HCT116 (cell line): ENCODE results near the gene CLEC16A. TPM values are rescaled to one million over a fixed set of nuclear protein-coding genes. Genes with fewer than 3 reads are reported as not detected.
A peak's percentile ranks its signal among the peaks of the same experiment; 100 is the strongest.

Experiments
- ATAC-seq: fragments of 200-7000 bp; cut with Tn5 transposase; 2 replicates; pipeline ENCODE4 v1.9.1; 2020; ENCODE audit warnings: mild to moderate bottlenecking, moderate library complexity
- BruUV-seq: library from RNA; stranded (reverse); fragments of 400-500 nt; replicated peaks from 2 replicates; lab custom pipeline; 2021; lab: Mats Ljungman, UMichigan
- CTCF ChIA-PET: fragments of 300-600 bp; sonication (Branson Sonifier 250); formaldehyde crosslinking; loops from one replicate; lab custom pipeline; 2021; ENCODE audit warnings: antibody characterized with exemption; lab: Charles Lee
- POLR2A ChIA-PET: fragments of 300-600, 350-600 bp; sonication (Branson Sonifier 250); formaldehyde crosslinking; loops from one replicate; lab custom pipeline; 2021; ENCODE audit warnings: antibody characterized with exemption; lab: Charles Lee
- RAD21 ChIA-PET, 2 experiments: fragments of 300-600 bp; sonication (Branson Sonifier 250); formaldehyde crosslinking; loops; one replicate each; lab custom pipeline; 2023; ENCODE audit warnings: low total read pairs in 2 of 2; ENCODE audit not compliant: uncharacterized antibody in 2 of 2, unreplicated experiment in 2 of 2, low non-redundant PET in 1 of 2; lab: Charles Lee
- DNase-seq: peaks from one replicate; pipeline ENCODE4 v3.0.0-alpha.2; 2010; ENCODE audit warnings: low read depth, low spot score
- H2AFZ ChIP-seq: fragments of 200-600 bp; shearing (Covaris generic), sonication (generic); 2 replicates; pipeline ENCODE4 v1.6.1; 2017; ENCODE audit warnings: low read depth, mixed run types, mixed read lengths, antibody characterized with exemption, low read length; ENCODE audit not compliant: poor library complexity, severe bottlenecking
- H3K27ac ChIP-seq: 2 replicates; pipeline ENCODE4 v1.5.1; 2012; ENCODE audit warnings: low read depth, low read length
- H3K27me3 ChIP-seq: fragments of 200-600 bp; sonication (generic); 2 replicates; pipeline ENCODE4 v1.6.1; 2016; ENCODE audit warnings: mixed run types, low read length, mixed read lengths; ENCODE audit not compliant: insufficient read depth
- H3K36me3 ChIP-seq, 2 experiments: fragments of 200-500 bp in 1 of 2; fragments of 200-600 bp in 1 of 2; sonication (Bioruptor generic) in 1 of 2; sonication (generic) in 1 of 2; 2 replicates each; pipeline versions ENCODE4 v1.5.1 to v1.6.1; 2014 to 2016; ENCODE audit warnings: low read length in 2 of 2, inconsistent platforms in 1 of 2, mixed read lengths in 1 of 2, mixed run types in 1 of 2; ENCODE audit not compliant: insufficient read depth in 2 of 2, control insufficient read depth in 1 of 2
- H3K4me1 ChIP-seq, 2 experiments: fragments of 200-600 bp in 1 of 2; sonication (generic) in 1 of 2; 2 replicates each; pipeline versions ENCODE4 v1.5.1 to v1.6.1; 2012 to 2017; ENCODE audit warnings: low read length in 2 of 2, inconsistent platforms in 1 of 2, mild to moderate bottlenecking in 1 of 2, mixed read lengths in 1 of 2, mixed run types in 1 of 2, moderate library complexity in 1 of 2; ENCODE audit not compliant: insufficient read depth in 2 of 2, control insufficient read depth in 1 of 2
- H3K4me2 ChIP-seq: fragments of 200-600 bp; sonication (generic); 2 replicates; pipeline ENCODE4 v1.6.1; 2017; ENCODE audit warnings: mixed run types, low read length, mixed read lengths
- H3K4me3 ChIP-seq, 2 experiments: fragments of 200-600 bp in 1 of 2; sonication (generic) in 1 of 2; replicated peaks in 1 of 2; 2 replicates each; pipeline ENCODE4 v1.5.1; 2011 to 2016; ENCODE audit warnings: low read length in 2 of 2, control low read depth in 1 of 2, low read depth in 1 of 2, mild to moderate bottlenecking in 1 of 2, mixed read lengths in 1 of 2, mixed run types in 1 of 2
- H3K79me2 ChIP-seq: fragments of 200-600 bp; sonication (generic); 2 replicates; pipeline ENCODE4 v1.6.1; 2017; ENCODE audit warnings: mild to moderate bottlenecking, mixed run types, low read length, moderate library complexity, mixed read lengths; ENCODE audit not compliant: insufficient read depth
- H3K9ac ChIP-seq: fragments of 200-600 bp; sonication (generic); 2 replicates; pipeline ENCODE4 v1.6.1; 2016; ENCODE audit warnings: low read length, mixed read lengths
- H3K9me2 ChIP-seq: fragments of 200-600 bp; sonication (generic), shearing (Covaris generic); 2 replicates; pipeline ENCODE4 v1.6.1; 2017; ENCODE audit warnings: mixed run types, mild to moderate bottlenecking, moderate library complexity; ENCODE audit not compliant: insufficient read depth
- H3K9me3 ChIP-seq, 2 experiments: fragments of 200-500 bp in 1 of 2; fragments of 200-600 bp in 1 of 2; sonication (Bioruptor generic) in 1 of 2; sonication (generic) in 1 of 2; 2 replicates each; pipeline ENCODE4 v1.6.1; 2014 to 2017; ENCODE audit warnings: low read length in 2 of 2, mixed read lengths in 2 of 2, inconsistent platforms in 1 of 2, low read depth in 1 of 2, mild to moderate bottlenecking in 1 of 2, mixed run types in 1 of 2, moderate library complexity in 1 of 2; ENCODE audit not compliant: control insufficient read depth in 1 of 2, insufficient read depth in 1 of 2
- H4K20me1 ChIP-seq: fragments of 200-600 bp; sonication (generic), shearing (Covaris generic); 2 replicates; pipeline ENCODE4 v1.6.1; 2017; ENCODE audit warnings: mixed run types, mild to moderate bottlenecking, moderate library complexity; ENCODE audit not compliant: insufficient read depth
- CBX3 ChIP-seq: IDR thresholded peaks from 2 replicates; pipeline ENCODE4 v1.6.1; 2012; ENCODE audit warnings: low read depth
- CEBPB ChIP-seq: IDR thresholded peaks from 2 replicates; pipeline ENCODE4 v1.6.1; 2012; ENCODE audit warnings: low read depth
- EGR1 ChIP-seq: IDR thresholded peaks from 2 replicates; pipeline ENCODE4 v1.6.1; 2012; ENCODE audit warnings: low read depth
- ELF1 ChIP-seq: IDR thresholded peaks from 2 replicates; pipeline ENCODE4 v1.6.1; 2012; ENCODE audit warnings: low read depth, borderline replicate concordance
- EZH2 ChIP-seq: fragments of 200-600 bp; sonication (generic); IDR thresholded peaks from 2 replicates; pipeline ENCODE4 v1.6.1; 2017; ENCODE audit warnings: antibody characterized with exemption, mixed run types
- FOSL1 ChIP-seq: IDR thresholded peaks from 2 replicates; pipeline ENCODE4 v1.6.1; 2012; ENCODE audit warnings: low read depth
- POLR2A ChIP-seq: IDR thresholded peaks from 2 replicates; pipeline ENCODE4 v1.7.0; 2011; ENCODE audit warnings: borderline replicate concordance; ENCODE audit not compliant: insufficient read depth, insufficient read length; ENCODE audit errors: extremely low read depth
- POLR2AphosphoS5 ChIP-seq: IDR thresholded peaks from 2 replicates; pipeline ENCODE4 v1.6.1; 2011; ENCODE audit warnings: mild to moderate bottlenecking, low read depth, low read length, moderate library complexity
- RAD21 ChIP-seq: IDR thresholded peaks from 2 replicates; pipeline ENCODE4 v1.6.1; 2012; ENCODE audit warnings: low read depth, mild to moderate bottlenecking
- SP1 ChIP-seq: IDR thresholded peaks from 2 replicates; pipeline ENCODE4 v1.6.1; 2012; ENCODE audit warnings: low read depth
- SRF ChIP-seq: IDR thresholded peaks from 2 replicates; pipeline ENCODE4 v1.6.1; 2012; ENCODE audit warnings: low read depth
- TCF7L2 ChIP-seq: IDR thresholded peaks from 2 replicates; pipeline ENCODE4 v1.7.0; 2011; ENCODE audit warnings: borderline replicate concordance, inconsistent platforms; ENCODE audit not compliant: insufficient read depth, insufficient read length; ENCODE audit errors: extremely low read depth
- YY1 ChIP-seq: IDR thresholded peaks from 2 replicates; pipeline ENCODE4 v1.6.1; 2011; ENCODE audit warnings: low read length, low read depth, moderate library complexity, mild to moderate bottlenecking; ENCODE audit not compliant: insufficient replicate concordance; ENCODE audit errors: extremely low read depth
- ZFX ChIP-seq: fragments of 450-650 bp; IDR thresholded peaks from 2 replicates; pipeline ENCODE4 v1.6.1; 2017
- ZNF274 ChIP-seq: fragments of 200-500 bp; sonication (Bioruptor generic); IDR thresholded peaks from 2 replicates; pipeline ENCODE4 v1.6.1; 2014; ENCODE audit warnings: mild to moderate bottlenecking, low read depth, low read length, inconsistent platforms
- intact Hi-C: fragments of 100-400 bp; cut with micrococcal nuclease; formaldehyde crosslinking; loops from 2 replicates; pipeline ENCODE4 v1.10.0; 2022
- total RNA-seq: library from RNA; stranded (reverse); gene quantifications from one replicate; pipeline ENCODE4 v1.2.1, GENCODE V29; 2021; ENCODE audit not compliant: unreplicated experiment
- TF ChIP-seq, protein P1 (sequence below): IDR thresholded peaks from 2 replicates; pipeline ENCODE4 v1.6.1; 2012
- TF ChIP-seq, protein P2 (sequence below), 3 experiments: fragments of 200-600 bp in 1 of 3; sonication (generic) in 1 of 3; IDR thresholded peaks in 2 of 3; conservative IDR thresholded peaks in 1 of 3; 2 replicates each; pipeline ENCODE4 v1.5.1; 2012 to 2017; ENCODE audit warnings: low read depth in 2 of 3, low read length in 2 of 3, antibody characterized with exemption in 1 of 3, borderline replicate concordance in 1 of 3, control low read depth in 1 of 3, mild to moderate bottlenecking in 1 of 3, mixed read lengths in 1 of 3, mixed run types in 1 of 3, moderate library complexity in 1 of 3; ENCODE audit not compliant: insufficient read depth in 1 of 3
- TF ChIP-seq, protein P3 (sequence below): IDR thresholded peaks from 2 replicates; pipeline ENCODE4 v1.6.1; 2011; ENCODE audit warnings: mild to moderate bottlenecking, low read length, moderate library complexity; ENCODE audit not compliant: insufficient replicate concordance; ENCODE audit errors: extremely low read depth

The CLEC16A gene
- total RNA-seq, 1 experiment from 2014 or later, result 18.0 TPM

GRCh38 chr16:10942352-10943063 is 1.9 kb upstream of the CLEC16A start, which contains the start of gene DEXI (continued):
- TF ChIP-seq POLR2AphosphoS5 (peak; percentile 78), ZFX (no peak), SP1 (peak; percentile 85), POLR2A (no peak)

DNA sequence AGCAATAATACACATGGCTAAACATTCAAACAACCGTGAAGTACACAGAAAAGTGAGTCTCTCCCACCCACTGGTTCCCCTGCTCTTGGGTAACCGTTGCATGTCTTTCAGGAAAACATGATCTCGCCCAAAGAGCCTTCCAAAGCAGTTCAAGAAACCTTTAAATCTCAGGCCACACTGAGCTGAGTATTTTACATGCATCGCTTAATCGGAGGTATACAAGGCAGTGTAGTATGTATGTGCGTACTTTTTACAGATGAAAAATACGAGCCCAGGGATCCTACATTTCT is 1.4 kb upstream of the CLEC16A start:
- Histone ChIP-seq H3K36me3 (peaks cover 8 to 21% of the 10 kb centered on the region in 2 experiments; a peak in 2 of 4 replicates), H4K20me1 (no peaks in the 10 kb centered on the region), H3K9me3 (no peaks in the 10 kb centered on the region), H3K4me2 (peak overlapping the region; percentile 94), H3K9ac (peak overlapping the region; percentile 80), H3K27me3 (no peaks in the 10 kb centered on the region), H3K9me2 (no peaks in the 10 kb centered on the region), H3K4me1 (peaks cover 37 to 50% of the 10 kb centered on the region in 2 experiments), H3K4me3 (peak overlapping the region; percentile 57 to 84), H3K27ac (peak overlapping the region; percentile 65), H3K79me2 (peaks cover 68% of the 10 kb centered on the region), H2AFZ (no peak overlapping the region)
- ATAC-seq (no peak), DNase-seq (no peak)
- intact Hi-C loops, result no loop called here
- no TSS peak for BruUV-seq
- TF ChIP-seq EGR1 (no peak), POLR2A (no peak), ZNF274 (no peak), SRF (no peak), SP1 (no peak), RAD21 (no peak), YY1 (no peak), EZH2 (no peak), TCF7L2 (no peak), ELF1 (no peak), CBX3 (no peak), CEBPB (no peak), FOSL1 (no peak), POLR2AphosphoS5 (no peak)
- TF ChIP-seq, protein P1, sequence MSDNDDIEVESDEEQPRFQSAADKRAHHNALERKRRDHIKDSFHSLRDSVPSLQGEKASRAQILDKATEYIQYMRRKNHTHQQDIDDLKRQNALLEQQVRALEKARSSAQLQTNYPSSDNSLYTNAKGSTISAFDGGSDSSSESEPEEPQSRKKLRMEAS, result no peak
- TF ChIP-seq, protein P2, sequence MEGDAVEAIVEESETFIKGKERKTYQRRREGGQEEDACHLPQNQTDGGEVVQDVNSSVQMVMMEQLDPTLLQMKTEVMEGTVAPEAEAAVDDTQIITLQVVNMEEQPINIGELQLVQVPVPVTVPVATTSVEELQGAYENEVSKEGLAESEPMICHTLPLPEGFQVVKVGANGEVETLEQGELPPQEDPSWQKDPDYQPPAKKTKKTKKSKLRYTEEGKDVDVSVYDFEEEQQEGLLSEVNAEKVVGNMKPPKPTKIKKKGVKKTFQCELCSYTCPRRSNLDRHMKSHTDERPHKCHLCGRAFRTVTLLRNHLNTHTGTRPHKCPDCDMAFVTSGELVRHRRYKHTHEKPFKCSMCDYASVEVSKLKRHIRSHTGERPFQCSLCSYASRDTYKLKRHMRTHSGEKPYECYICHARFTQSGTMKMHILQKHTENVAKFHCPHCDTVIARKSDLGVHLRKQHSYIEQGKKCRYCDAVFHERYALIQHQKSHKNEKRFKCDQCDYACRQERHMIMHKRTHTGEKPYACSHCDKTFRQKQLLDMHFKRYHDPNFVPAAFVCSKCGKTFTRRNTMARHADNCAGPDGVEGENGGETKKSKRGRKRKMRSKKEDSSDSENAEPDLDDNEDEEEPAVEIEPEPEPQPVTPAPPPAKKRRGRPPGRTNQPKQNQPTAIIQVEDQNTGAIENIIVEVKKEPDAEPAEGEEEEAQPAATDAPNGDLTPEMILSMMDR (IDR thresholded peaks at IDR 0.05 in 2 of 3, conservative IDR thresholded peaks at IDR 0.05 in 1 of 3; ENCODE audit: borderline replicate concordance in 1 of 3, insufficient read depth in 1 of 3, low read depth in 2 of 3, low read length in 2 of 3), result no peak
- TF ChIP-seq, protein P3, sequence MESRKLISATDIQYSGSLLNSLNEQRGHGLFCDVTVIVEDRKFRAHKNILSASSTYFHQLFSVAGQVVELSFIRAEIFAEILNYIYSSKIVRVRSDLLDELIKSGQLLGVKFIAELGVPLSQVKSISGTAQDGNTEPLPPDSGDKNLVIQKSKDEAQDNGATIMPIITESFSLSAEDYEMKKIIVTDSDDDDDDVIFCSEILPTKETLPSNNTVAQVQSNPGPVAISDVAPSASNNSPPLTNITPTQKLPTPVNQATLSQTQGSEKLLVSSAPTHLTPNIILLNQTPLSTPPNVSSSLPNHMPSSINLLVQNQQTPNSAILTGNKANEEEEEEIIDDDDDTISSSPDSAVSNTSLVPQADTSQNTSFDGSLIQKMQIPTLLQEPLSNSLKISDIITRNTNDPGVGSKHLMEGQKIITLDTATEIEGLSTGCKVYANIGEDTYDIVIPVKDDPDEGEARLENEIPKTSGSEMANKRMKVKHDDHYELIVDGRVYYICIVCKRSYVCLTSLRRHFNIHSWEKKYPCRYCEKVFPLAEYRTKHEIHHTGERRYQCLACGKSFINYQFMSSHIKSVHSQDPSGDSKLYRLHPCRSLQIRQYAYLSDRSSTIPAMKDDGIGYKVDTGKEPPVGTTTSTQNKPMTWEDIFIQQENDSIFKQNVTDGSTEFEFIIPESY, result no peak
- ChIA-PET POLR2A (no interaction called here), CTCF (no interaction called here), RAD21 (no interaction called here)
